T47D (cell line): ENCODE data around the gene G2E3.
"Not testable (repeated sequence)": the region's sequence is repeated elsewhere in the genome, so short reads cannot be mapped to it uniquely, and the experiment has no call there.

Source experiments
- DNase-seq, 2 experiments: peaks; one replicate each; pipeline versions ENCODE4 v3.0.0 to v3.0.0-alpha.2; 2011 to 2012; ENCODE audit warnings: low read depth in 1 of 2, low spot score in 1 of 2
- JUND ChIP-seq: IDR thresholded peaks from 2 replicates; pipeline ENCODE4 v1.6.1; 2012; ENCODE audit warnings: low read depth
- in situ Hi-C: cut with HindIII; loops from 2 replicates; pipeline ENCODE4 v1.10.0; 2016; ENCODE audit warnings: low sequenced_read_pairs, low pct_unique_long_range_greater_than_20kb

G2E3 gene

GRCh38 chr14:30623412-30624131 lies 64.6 kb downstream of the G2E3 start:
- in situ Hi-C loops, result no loop called here
- TF ChIP-seq JUND, result no peak
- no peak for DNase-seq

- TF ChIP-seq JUND, result no peak
- in situ Hi-C loops, result no loop called here
These were observed 65.1 kb downstream of the G2E3 start for GRCh38 chr14:30624132-30624423.

GRCh38 chr14:30625533-30625932 lies 66.6 kb downstream of the G2E3 start:
- in situ Hi-C loops, result no loop called here
- TF ChIP-seq JUND, result no peak
- no peak for DNase-seq

More at GRCh38 chr14:30624132-30624423, 65.1 kb downstream of the G2E3 start:
- DNase-seq, result no peak

GRCh38 chr14:30629432-30629831 lies 70.5 kb downstream of the G2E3 start:
- in situ Hi-C loops, result not testable (repeated sequence)

GRCh38 chr14:30630248-30630647 lies 71.3 kb downstream of the G2E3 start:
- TF ChIP-seq JUND, result no peak
- in situ Hi-C loops, result no loop called here
- DNase-seq, result no peak

More at GRCh38 chr14:30629432-30629831, 70.5 kb downstream of the G2E3 start:
- not testable (repeated sequence) for DNase-seq

DNA sequence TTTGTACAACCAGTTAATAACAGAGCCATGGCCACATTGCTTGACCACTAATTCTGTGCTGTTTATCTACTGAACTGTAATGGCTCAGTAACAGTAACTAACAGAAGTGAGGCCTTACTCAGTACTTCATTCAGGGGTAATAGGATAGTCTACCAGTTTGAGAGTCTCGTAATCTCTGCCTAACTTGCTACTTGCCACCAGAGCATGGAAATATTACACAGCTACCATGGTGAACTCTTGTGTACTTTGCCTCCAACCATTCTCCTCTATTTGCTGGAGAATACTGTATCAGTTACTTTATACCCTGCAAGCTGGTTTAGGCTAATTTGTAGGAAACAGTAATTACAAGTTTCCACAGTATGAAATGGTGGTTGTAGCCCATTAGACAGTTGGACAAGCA lies 73.8 kb downstream of the G2E3 start:
- DNase-seq, result no peak
- in situ Hi-C loops, result no loop called here
- TF ChIP-seq JUND, result no peak

DNA sequence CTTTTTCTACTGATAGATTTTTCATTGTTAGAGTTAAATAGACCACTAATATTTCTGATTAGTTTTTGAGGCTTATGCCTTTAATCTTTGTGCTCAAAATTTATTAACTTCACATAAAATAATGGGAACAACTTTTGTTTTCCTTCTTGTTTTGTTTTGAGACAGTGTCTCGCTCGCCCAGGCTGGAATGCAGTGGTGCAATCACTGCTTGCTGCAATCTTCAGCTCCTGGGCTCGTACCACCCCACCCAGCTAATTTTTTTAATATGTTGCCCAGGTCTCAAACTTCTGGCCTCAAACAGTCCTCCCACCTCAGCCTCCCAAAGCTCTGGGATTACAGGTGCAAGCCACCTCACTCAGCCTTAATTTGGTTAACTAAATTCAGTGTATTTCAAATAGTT lies 80.0 kb downstream of the G2E3 start:
- in situ Hi-C loops, result no loop called here
- no peak for DNase-seq
- TF ChIP-seq JUND, result no peak

- in situ Hi-C loops, result no loop called here
- DNase-seq, result no peak
- no peak for TF ChIP-seq JUND
These were observed 82.2 kb downstream of the G2E3 start for GRCh38 chr14:30641207-30641606.

DNA sequence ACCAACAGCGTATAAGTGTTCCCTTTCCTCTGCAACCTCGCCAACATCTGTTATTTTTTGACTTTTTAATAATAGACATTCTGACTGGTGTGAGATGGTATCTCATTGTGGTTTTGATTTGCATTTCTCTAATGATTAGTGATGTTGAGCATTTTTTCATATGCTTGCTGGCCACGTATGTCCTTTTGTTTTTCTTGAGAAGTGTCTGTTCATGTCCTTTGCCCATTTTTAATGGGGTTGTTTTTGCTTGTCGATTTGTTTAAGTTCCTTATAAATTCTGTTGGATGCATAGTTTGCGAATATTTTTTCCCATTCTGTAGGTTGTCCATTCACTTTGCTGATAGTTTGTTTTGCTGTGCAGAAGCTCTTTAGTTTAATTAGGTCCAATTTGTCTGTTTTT lies 85.5 kb downstream of the G2E3 start:
- in situ Hi-C loops, DNase-seq: not testable (repeated sequence)

DNA sequence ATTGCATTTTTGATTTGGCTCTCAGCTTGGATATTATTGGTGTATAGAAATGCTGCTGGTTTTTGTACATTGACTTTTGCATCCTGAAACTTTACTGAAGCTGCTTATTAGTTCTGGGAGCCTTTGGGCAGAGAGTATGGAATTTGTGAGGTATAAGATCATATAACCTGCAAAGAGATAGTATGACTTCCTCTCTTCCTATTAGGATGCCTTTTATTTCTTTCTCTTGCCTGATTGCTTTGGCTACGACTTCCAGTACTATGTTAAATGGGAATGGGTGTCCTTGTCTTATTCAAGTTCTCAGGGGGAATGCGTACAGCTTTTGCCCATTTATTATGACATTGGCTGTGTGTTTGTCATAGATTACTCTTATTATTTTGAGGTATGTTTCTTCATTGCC lies 86.6 kb downstream of the G2E3 start:
- no peak for TF ChIP-seq JUND
- in situ Hi-C loops, result no loop called here

DNA sequence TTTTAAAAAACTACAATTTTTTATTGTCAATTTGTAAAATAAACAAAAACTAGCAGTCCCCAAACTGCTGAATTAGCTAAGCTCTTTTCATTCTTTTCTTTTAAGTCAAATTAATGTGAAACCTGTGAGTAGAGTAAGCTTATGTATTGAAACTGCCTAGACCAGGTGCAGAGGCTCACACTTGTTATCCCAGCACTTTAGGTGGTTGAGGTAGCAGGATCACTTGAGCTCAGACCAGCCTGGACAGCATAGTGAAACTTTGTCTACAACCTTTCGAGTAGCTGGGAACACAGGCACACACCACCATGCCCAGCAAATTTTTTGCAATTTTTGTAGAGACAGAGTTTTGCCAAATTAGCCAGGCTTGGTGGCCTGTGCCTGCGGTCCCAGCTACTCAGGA lies 89.5 kb downstream of the G2E3 start:
- TF ChIP-seq JUND, result no peak
- in situ Hi-C loops, result no loop called here
- DNase-seq, result no peak

More for the DNA sequence above, 86.6 kb downstream of the G2E3 start:
- DNase-seq, result no peak

DNA sequence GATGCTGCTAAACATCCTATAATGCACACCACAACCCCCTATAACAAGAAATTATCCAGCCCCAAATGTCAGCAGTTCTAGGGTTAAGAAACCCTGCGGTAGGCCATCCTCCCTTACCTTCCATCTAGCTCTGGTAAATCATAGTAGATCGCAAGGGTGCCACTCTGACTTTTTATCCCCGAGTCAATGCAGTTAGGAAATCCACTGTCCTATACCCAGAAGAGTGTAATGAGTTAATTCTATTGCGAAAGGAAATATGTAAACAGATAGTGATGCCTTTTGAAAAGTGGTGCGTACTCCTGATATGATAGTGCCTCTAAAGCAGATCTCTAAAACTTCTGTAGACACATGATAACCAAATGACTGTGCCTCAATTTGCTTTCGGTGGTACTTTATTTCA lies 93.0 kb downstream of the G2E3 start:
- in situ Hi-C loops, result no loop called here
- DNase-seq, result no peak
- TF ChIP-seq JUND, result no peak

- DNase-seq, result no peak
- in situ Hi-C loops, result no loop called here
- TF ChIP-seq JUND, result no peak
These were observed 96.2 kb downstream of the G2E3 start for GRCh38 chr14:30655124-30655523.

- in situ Hi-C loops, result no loop called here
- TF ChIP-seq JUND, result no peak
- no peak for DNase-seq
These were observed 96.7 kb downstream of the G2E3 start for GRCh38 chr14:30655658-30656057.
